Measurements from ENCODE around the gene BMAL1.

DNA sequence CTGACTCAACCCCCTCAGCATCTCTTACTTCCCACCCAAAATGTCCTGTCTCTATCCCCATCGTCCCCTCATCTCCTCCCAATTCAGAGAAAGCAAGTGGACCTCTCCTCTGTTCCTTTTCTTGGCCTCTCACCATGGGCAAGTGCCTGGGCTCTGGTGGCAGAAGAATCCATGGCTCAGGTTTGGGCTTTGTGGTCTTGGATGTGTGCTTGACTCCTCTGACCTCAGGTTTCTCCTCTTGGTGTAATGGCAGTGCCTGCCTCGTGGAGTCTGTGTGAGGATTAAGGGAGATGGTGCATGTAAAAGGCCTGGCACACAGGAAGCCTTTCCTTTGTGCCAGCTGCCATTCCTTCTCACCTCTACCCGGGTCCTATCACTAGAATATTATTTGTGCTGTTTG is 3.2 kb downstream of the BMAL1 start:
- TF ChIP-seq, protein P1, sequence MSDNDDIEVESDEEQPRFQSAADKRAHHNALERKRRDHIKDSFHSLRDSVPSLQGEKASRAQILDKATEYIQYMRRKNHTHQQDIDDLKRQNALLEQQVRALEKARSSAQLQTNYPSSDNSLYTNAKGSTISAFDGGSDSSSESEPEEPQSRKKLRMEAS (IDR thresholded peaks at IDR 0.05), result no peak
- TF ChIP-seq, protein P2, sequence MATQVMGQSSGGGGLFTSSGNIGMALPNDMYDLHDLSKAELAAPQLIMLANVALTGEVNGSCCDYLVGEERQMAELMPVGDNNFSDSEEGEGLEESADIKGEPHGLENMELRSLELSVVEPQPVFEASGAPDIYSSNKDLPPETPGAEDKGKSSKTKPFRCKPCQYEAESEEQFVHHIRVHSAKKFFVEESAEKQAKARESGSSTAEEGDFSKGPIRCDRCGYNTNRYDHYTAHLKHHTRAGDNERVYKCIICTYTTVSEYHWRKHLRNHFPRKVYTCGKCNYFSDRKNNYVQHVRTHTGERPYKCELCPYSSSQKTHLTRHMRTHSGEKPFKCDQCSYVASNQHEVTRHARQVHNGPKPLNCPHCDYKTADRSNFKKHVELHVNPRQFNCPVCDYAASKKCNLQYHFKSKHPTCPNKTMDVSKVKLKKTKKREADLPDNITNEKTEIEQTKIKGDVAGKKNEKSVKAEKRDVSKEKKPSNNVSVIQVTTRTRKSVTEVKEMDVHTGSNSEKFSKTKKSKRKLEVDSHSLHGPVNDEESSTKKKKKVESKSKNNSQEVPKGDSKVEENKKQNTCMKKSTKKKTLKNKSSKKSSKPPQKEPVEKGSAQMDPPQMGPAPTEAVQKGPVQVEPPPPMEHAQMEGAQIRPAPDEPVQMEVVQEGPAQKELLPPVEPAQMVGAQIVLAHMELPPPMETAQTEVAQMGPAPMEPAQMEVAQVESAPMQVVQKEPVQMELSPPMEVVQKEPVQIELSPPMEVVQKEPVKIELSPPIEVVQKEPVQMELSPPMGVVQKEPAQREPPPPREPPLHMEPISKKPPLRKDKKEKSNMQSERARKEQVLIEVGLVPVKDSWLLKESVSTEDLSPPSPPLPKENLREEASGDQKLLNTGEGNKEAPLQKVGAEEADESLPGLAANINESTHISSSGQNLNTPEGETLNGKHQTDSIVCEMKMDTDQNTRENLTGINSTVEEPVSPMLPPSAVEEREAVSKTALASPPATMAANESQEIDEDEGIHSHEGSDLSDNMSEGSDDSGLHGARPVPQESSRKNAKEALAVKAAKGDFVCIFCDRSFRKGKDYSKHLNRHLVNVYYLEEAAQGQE (IDR thresholded peaks at IDR 0.05; ENCODE audit: low read depth), result no peak
- TF ChIP-seq, protein P3, sequence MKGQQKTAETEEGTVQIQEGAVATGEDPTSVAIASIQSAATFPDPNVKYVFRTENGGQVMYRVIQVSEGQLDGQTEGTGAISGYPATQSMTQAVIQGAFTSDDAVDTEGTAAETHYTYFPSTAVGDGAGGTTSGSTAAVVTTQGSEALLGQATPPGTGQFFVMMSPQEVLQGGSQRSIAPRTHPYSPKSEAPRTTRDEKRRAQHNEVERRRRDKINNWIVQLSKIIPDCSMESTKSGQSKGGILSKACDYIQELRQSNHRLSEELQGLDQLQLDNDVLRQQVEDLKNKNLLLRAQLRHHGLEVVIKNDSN (IDR thresholded peaks at IDR 0.05), result no peak
